GM12872 (cell line): ENCODE measurements around the gene MAP3K19.

Experiments
- TF ChIP-seq, protein P1 (sequence below): IDR thresholded peaks from 3 replicates; pipeline ENCODE4 v1.5.1; 2011; ENCODE audit warnings: low read depth, mild to moderate bottlenecking, low read length, moderate library complexity; ENCODE audit not compliant: insufficient read depth

The MAP3K19 gene

DNA sequence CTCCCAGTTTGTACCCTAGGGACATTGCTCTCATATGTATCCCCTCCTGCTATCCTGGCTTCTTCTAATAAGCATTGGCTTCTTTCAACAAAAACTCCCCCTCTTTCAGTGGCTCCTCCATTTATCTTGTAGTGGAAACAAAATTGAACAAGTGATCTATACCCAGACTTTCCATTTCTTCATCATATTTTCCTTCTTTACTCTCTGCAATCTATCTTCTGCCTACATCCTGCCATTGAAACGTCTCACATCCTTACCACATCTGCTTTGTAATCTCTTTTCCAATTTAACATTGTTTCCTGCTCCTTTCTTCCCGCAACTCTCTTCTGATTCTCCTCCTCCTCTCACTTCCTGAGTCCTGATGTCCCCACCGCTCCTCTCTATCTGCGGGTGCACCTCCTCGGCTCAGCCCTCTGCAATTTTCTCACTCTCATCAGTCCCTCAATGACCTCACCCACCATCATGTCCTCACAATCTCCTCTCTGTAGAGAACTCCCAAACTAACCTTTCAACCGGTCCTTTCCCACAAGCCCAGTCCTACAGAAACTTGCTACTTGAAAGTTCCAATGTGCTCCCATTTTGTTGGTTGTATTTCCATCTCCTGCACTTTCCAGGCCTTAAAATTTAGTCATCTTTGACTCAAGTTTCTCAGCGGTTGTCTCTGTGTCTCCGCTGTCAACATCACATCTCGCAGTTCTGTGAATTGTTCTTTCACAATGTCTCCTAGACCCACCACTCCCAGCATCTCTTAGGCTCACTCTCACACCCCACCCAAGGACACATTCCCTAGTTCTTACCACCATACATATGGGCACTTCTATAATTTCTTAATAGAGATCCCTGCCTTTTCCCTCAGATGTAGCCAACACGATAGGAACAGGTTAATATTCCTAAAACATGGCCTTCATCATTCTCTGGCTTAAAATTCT lies 24.0 kb downstream of the MAP3K19 start:
- TF ChIP-seq, protein P1, sequence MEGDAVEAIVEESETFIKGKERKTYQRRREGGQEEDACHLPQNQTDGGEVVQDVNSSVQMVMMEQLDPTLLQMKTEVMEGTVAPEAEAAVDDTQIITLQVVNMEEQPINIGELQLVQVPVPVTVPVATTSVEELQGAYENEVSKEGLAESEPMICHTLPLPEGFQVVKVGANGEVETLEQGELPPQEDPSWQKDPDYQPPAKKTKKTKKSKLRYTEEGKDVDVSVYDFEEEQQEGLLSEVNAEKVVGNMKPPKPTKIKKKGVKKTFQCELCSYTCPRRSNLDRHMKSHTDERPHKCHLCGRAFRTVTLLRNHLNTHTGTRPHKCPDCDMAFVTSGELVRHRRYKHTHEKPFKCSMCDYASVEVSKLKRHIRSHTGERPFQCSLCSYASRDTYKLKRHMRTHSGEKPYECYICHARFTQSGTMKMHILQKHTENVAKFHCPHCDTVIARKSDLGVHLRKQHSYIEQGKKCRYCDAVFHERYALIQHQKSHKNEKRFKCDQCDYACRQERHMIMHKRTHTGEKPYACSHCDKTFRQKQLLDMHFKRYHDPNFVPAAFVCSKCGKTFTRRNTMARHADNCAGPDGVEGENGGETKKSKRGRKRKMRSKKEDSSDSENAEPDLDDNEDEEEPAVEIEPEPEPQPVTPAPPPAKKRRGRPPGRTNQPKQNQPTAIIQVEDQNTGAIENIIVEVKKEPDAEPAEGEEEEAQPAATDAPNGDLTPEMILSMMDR: no peak

GRCh38 chr2:135021618-135022017 lies 25.6 kb downstream of the MAP3K19 start:
- TF ChIP-seq, protein P1: no peak

DNA sequence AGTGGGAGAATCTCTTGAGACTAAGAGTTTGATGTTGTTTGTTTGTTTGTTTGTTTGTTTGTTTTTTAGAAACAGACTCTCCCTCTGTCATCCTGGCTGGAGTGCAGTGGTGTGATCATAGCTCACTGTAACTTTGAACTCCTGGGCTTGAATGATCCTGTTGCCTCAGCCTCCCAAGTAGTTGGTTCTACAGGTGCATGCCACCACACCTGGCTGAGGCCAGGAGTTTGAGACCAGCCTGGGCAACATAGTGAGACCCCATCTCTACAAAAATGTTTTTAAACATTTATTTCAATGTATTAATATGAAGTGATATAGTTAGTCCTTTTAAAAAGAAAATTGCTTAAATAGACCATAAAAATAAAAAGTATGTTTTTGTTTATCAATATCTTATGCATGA lies 35.6 kb downstream of the MAP3K19 start:
- TF ChIP-seq, protein P1: no peak

- TF ChIP-seq, protein P1: no peak
These were observed 36.9 kb downstream of the MAP3K19 start for GRCh38 chr2:135010200-135010942.

DNA sequence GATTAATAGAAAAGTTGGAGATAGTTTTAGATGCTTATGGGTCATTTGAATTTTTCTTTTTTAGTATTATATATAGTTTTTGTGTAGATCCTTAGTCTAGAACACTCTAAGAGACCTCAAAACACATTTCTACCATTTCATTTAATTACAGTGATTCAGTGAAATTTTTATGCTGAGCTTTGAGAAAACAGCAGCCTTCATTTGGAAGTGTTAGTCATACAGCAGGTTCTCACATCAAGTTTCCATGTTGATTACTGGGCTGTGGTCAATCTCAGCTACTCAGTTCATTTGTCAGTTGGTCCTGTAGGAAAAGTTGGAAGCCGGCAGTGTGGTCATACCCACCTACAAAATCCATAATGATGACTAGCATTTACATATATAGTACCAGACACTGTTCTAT lies 37.9 kb downstream of the MAP3K19 start:
- TF ChIP-seq, protein P1: no peak

DNA sequence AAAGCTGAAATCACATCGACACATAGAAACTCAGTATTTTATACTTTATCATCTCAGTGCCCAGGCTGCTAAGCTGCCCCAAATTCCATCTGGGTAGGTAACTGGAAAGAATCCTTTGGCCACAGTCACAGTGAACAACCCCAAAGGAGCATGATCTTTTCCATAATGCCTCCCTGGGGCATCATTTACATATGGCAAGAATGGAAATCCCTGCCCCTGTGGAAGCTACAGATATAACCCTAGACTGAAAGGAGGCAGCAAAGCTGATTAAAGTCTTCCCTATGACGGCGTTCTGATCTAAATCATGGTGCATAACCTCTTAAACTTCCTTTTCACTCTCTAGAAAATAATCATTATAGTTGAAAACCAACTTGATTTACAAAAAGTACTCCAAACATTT lies 41.5 kb downstream of the MAP3K19 start:
- TF ChIP-seq, protein P1: no peak

DNA sequence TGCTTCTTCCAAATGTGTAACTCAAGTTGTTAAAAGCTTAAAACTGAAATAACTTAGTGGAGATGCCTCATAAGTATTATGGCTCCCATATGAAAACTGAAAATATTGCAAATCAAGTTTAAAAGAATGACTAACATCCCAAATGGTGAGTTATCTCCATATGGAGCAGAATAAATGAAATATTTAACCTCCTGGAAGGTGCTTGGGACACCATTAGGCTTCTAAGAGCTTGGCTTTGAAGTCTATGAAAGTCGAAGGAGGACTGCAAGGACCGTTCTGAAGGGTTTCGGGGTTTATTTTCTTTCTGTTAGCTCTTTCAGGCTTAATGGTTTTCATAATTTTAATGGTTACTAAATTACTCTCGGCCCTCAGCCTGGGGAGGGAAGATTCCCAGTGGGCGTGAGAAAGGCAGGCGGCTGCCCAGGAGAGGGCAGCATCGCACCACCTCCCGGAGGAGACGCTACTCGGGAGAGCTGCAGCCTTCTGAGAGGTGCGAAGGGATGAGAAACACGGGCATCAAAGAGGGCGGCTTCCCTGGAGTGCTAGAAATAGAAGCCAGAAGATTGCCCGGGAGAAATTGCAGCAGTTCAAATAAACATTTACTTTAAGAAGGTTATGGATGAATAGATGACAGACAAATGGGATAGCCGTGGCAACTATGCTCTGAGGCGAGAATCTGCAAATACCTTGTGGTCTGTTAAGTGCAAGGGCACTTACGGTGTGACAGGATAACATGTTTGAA lies 43.1 kb downstream of the MAP3K19 start:
- TF ChIP-seq, protein P1: peak; percentile 86
